CD4-positive, alpha-beta T cell (primary cell): Measurements from ENCODE around the gene NVL. TPM values are rescaled to one million over a fixed set of nuclear protein-coding genes. Genes with fewer than 3 reads are reported as not detected.

Experiments
- ATAC-seq: fragments of 200-7000 bp; cut with Tn5 transposase; one replicate; pipeline ENCODE4 v1.10.0; 2022; ENCODE audit warnings: mild to moderate bottlenecking; ENCODE audit not compliant: poor library complexity
- CTCF ChIA-PET: fragments of 350-600 bp; sonication (Branson Sonifier 250); formaldehyde crosslinking; loops from one replicate; lab custom pipeline; 2021; ENCODE audit warnings: antibody characterized with exemption, inconsistent platforms; lab: Charles Lee
- POLR2A ChIA-PET: fragments of 350-600 bp; sonication (Branson Sonifier 250); formaldehyde crosslinking; loops from one replicate; lab custom pipeline; 2021; ENCODE audit warnings: antibody characterized with exemption, inconsistent platforms; lab: Charles Lee
- DNase-seq, 14 experiments: peaks; one replicate each; pipeline ENCODE4 v3.0.0-alpha.2; 2013 to 2020; ENCODE audit warnings: mixed read lengths in 2 of 14
- H3K27ac ChIP-seq, 2 donors: one replicate each; pipeline versions ENCODE4 v1.5.1 to v1.7.0; 2013; ENCODE audit warnings: low read length in 2 of 2, low read depth in 1 of 2, mild to moderate bottlenecking in 1 of 2
- H3K27me3 ChIP-seq, 2 experiments: 1 replicate in 1 of 2; 2 replicates in 1 of 2; pipeline versions ENCODE4 v1.6.1 to v1.7.0; 2013; ENCODE audit warnings: low read length in 2 of 2, control low read depth in 1 of 2, mild to moderate bottlenecking in 1 of 2, moderate library complexity in 1 of 2; ENCODE audit not compliant: insufficient read depth in 2 of 2, control insufficient read depth in 1 of 2
- H3K36me3 ChIP-seq: one replicate; pipeline ENCODE4 v1.6.1; 2013; ENCODE audit warnings: low read length, control low read depth; ENCODE audit not compliant: insufficient read depth
- H3K4me1 ChIP-seq: one replicate; pipeline ENCODE4 v1.6.1; 2013; ENCODE audit warnings: low read length, control low read depth; ENCODE audit not compliant: insufficient read depth
- H3K4me3 ChIP-seq: one replicate; pipeline ENCODE4 v1.5.1; 2013; ENCODE audit warnings: mild to moderate bottlenecking, low read length, moderate library complexity
- H3K9me3 ChIP-seq, 2 experiments: 1 replicate in 1 of 2; 2 replicates in 1 of 2; pipeline versions ENCODE4 v1.6.1 to v1.7.0; 2013; ENCODE audit warnings: low read length in 2 of 2, mild to moderate bottlenecking in 2 of 2, control low read depth in 1 of 2, moderate library complexity in 1 of 2; ENCODE audit not compliant: control insufficient read depth in 1 of 2, insufficient read depth in 1 of 2
- H3K27ac Mint-ChIP-seq: one replicate; pipeline ENCODE4 v1.8.0; 2020; ENCODE audit warnings: mixed read lengths
- H3K27me3 Mint-ChIP-seq: one replicate; pipeline ENCODE4 v1.8.0; 2021; ENCODE audit warnings: mixed read lengths
- H3K36me3 Mint-ChIP-seq: one replicate; pipeline ENCODE4 v1.8.0; 2021; ENCODE audit warnings: low read depth, mixed read lengths
- H3K4me1 Mint-ChIP-seq: one replicate; pipeline ENCODE4 v1.8.0; 2021; ENCODE audit warnings: low read depth, mixed read lengths
- H3K4me3 Mint-ChIP-seq: one replicate; pipeline ENCODE4 v1.8.0; 2020; ENCODE audit warnings: mild to moderate bottlenecking, mixed read lengths
- H3K9me3 Mint-ChIP-seq: one replicate; pipeline ENCODE4 v1.8.0; 2020; ENCODE audit warnings: mixed read lengths
- intact Hi-C, 2 experiments: fragments of 100-400 bp; cut with DNase I in 1 of 2; cut with micrococcal nuclease in 1 of 2; formaldehyde crosslinking; loops; one replicate each; pipeline versions ENCODE4 v1.15.1 to v1.9.0; 2023 to 2025; cut with DNase I, micrococcal nuclease
- total RNA-seq, 174 experiments: library from RNA in 2 of 174; stranded (reverse) in 2 of 174; gene quantifications; one replicate each; pipeline ENCODE4 v1.2.3 and lab custom pipeline; 2021 to 2026
- TF ChIP-seq, protein P1 (sequence below): fragments of 200-600 bp; IDR thresholded peaks from one replicate; pipeline ENCODE4 v1.8.0; 2022; ENCODE audit warnings: antibody characterized with exemption, mild to moderate bottlenecking

Gene NVL
- total RNA-seq, 2 experiments from 2014 or later: 14.9 to 18.5 TPM

DNA sequence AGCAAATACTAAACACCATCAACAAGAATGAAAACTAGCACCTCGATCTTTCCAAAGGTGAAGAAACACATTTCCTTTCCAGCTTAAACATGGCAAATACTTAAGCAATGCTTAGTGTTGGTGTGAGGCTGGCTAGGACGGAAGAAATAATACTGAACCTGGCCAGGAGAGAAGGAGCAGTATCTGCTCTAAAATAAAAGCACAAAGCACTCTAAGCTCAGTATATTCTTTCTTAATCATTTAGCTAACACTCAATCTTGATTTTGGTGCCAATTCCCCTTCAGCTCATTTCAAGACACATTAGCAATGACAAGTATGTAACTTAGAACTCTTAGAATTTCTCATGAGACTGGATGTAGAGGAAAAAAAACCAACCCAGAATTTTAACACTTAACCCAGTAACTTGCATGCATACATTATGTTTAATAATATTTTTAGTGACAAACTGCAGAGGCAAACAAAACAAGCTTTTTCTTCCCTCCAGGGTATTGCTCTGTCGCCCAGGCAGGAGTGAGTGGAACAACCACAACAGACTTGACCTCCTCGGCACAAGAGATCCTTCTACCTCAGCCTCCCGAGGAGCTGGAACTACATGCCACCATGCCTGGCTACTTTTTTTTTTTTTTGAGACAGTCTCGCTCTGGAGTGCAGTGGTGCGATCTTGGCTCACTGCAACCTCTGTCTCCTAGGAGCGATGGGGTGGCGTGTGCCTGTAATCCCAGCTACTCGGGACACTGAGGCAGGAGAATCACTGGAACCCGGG is 92.7 kb downstream of the NVL start:
- Mint-ChIP-seq H3K4me3 (no peak overlapping the region), H3K27me3 (no peaks in the 10 kb centered on the region), H3K9me3 (no peaks in the 10 kb centered on the region), H3K36me3 (peaks cover 61% of the 10 kb centered on the region), H3K4me1 (peaks cover 4% of the 10 kb centered on the region), H3K27ac (no peak overlapping the region)
- ATAC-seq: no peak
- Histone ChIP-seq H3K4me1 (no peaks in the 10 kb centered on the region), H3K9me3 (no peaks in the 10 kb centered on the region), H3K4me3 (no peak overlapping the region), H3K36me3 (peaks cover 28% of the 10 kb centered on the region), H3K27ac (no peak overlapping the region), H3K27me3 (no peaks in the 10 kb centered on the region)
- DNase-seq: no peak
- intact Hi-C loops: no loop called here
- ChIA-PET POLR2A (no interaction called here), CTCF (interaction anchor here (1.1 to 1.2 kb wide), 2 partner anchors 37 to 55 kb away, joined by 3 to 4 read pairs; partner anchors contain the start of gene DEGS1)
- TF ChIP-seq, protein P1, sequence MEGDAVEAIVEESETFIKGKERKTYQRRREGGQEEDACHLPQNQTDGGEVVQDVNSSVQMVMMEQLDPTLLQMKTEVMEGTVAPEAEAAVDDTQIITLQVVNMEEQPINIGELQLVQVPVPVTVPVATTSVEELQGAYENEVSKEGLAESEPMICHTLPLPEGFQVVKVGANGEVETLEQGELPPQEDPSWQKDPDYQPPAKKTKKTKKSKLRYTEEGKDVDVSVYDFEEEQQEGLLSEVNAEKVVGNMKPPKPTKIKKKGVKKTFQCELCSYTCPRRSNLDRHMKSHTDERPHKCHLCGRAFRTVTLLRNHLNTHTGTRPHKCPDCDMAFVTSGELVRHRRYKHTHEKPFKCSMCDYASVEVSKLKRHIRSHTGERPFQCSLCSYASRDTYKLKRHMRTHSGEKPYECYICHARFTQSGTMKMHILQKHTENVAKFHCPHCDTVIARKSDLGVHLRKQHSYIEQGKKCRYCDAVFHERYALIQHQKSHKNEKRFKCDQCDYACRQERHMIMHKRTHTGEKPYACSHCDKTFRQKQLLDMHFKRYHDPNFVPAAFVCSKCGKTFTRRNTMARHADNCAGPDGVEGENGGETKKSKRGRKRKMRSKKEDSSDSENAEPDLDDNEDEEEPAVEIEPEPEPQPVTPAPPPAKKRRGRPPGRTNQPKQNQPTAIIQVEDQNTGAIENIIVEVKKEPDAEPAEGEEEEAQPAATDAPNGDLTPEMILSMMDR: no peak

DNA sequence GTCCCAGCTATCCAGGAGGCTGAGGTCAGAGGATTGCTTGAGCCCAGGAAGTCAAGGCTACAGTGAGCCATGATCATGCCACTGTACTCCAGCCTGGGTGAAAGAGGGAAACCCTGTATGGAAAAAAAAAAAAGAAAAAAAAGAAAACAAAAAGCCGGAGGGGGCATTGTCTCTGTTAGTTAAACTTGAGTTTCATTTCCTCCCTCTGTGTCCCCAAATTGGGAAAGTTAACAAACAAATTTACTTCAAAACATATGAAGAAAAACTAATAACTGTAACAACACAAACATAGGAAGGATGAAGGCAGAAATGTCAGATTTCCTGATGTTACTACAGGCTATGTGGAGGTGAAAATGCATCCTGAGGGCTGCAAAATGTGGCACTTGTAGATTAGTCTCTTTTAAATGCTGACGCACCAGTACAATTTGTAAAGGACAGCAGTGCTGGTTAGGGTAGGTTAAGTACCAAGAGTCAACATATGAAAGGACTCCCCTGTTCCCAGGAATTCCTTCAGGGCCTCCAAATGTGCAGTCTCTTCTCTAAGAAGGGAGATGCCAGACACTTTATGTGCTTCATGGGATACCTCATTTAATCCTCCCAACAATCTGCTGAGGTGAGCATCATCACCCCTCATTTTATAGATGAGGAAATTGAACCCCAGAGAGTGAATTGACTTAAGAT is 94.0 kb downstream of the NVL start:
- Mint-ChIP-seq H3K4me1 (peaks cover 4% of the 10 kb centered on the region), H3K27ac (no peak overlapping the region), H3K4me3 (no peak overlapping the region), H3K36me3 (peaks cover 68% of the 10 kb centered on the region), H3K9me3 (no peaks in the 10 kb centered on the region), H3K27me3 (no peaks in the 10 kb centered on the region)
- ChIA-PET CTCF (no interaction called here), POLR2A (no interaction called here)
- Histone ChIP-seq H3K9me3 (no peaks in the 10 kb centered on the region), H3K4me3 (no peak overlapping the region), H3K27me3 (no peaks in the 10 kb centered on the region), H3K36me3 (peaks cover 35% of the 10 kb centered on the region), H3K4me1 (no peaks in the 10 kb centered on the region), H3K27ac (no peak overlapping the region)
- no peak for DNase-seq
- ATAC-seq: no peak
- TF ChIP-seq, protein P1: no peak
- intact Hi-C loops: no loop called here

DNA sequence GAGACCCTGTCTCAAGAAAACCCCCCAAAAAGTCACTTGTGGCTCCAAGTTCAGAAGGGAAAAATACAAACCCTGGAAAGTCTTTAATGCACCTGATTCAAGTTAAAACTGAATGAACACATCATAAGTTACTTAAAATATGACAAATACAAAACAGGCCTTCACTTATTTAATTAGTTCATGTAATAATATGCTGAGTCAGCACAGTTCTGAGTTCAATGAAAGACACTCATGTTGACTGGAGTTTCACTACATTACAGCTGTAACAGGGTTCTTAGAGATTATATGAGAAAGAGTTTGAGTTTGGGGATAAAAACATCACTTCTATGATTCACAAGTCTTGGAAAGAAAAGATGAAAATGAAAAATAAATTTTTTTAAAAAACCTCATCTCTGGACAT is 96.0 kb downstream of the NVL start:
- H3K27ac ChIP-seq: no peak overlapping the region
- TF ChIP-seq, protein P1: no peak
- ChIA-PET CTCF (no interaction called here), POLR2A (interaction anchor here (1.0 kb wide), 2 partner anchors 11 to 51 kb away, joined by 3 to 5 read pairs; partner anchors contain the start of gene DEGS1)
- no peak overlapping the region for H3K4me3 Mint-ChIP-seq
- H3K4me1 ChIP-seq: no peaks in the 10 kb centered on the region
- peaks cover 4% of the 10 kb centered on the region for H3K4me1 Mint-ChIP-seq
- H3K9me3 ChIP-seq: no peaks in the 10 kb centered on the region
- H3K9me3 Mint-ChIP-seq: no peaks in the 10 kb centered on the region
- intact Hi-C loops: no loop called here
- DNase-seq (no peak), ATAC-seq (no peak)
- H3K4me3 ChIP-seq: no peak overlapping the region
- H3K36me3 ChIP-seq: peaks cover 43% of the 10 kb centered on the region
- H3K27ac Mint-ChIP-seq: no peak overlapping the region
- peaks cover 76% of the 10 kb centered on the region for H3K36me3 Mint-ChIP-seq
- no peaks in the 10 kb centered on the region for H3K27me3 ChIP-seq
- no peaks in the 10 kb centered on the region for H3K27me3 Mint-ChIP-seq
